ENCODE measurements around the gene KLF4. TPM values are rescaled to one million over a fixed set of nuclear protein-coding genes. Genes with fewer than 3 reads are reported as not detected.

The KLF4 gene
- total RNA-seq, 6 donors from 2014 or later, result 50.3 to 213 (median 104) TPM

DNA sequence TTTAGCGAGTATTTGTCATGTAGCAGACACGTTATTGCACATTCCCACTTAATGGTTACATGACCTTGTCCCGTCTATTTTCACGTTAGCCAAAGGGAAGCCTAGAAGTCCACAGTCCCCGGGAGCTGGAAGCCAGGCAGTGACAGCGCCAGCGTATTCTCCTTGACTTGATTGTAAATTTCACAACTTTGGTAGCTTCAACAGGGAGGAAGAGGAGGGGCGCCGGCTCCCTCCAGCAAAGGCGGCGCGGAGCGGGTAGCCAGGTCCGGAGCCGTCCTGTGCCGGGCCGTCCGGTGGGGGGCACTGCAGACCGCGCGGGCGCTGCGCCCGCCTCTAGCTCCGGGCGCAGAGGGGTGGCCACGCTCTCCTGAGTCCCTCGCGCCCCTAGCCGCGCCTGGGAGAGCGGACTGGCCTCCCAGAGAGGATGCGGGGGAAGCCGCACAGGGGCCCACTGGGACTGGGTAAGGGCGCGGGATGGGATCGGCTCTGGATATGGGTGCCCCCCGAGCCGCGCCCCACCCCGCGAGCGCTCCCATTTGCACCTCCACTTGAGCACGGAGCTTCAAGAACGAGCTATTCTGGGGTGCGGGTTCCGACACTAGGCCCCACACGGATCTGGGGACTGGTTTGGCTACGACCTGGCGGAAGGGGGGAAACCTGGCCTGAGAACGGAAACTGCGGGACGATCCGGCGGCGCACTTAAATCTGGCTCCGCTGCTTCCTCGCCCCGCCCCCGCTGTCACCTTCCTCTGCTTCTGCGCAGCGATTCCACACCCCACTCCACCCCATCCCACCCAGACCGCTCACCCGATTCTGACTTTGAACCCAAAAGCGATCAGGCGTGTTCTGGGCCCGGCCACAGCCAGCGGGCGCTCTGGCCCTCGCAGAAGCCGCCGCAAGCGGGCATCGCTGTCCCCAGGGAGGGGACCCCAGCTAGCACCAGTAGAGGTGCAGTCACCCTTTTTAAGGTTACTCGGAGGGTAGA lies 23.8 kb downstream of the KLF4 start:
- no peak for TF ChIP-seq EP300 (IDR thresholded peaks at IDR 0.05)
- TF ChIP-seq POLR2A (IDR thresholded peaks at IDR 0.05), result no peak
- peak in 1 of 2 donors; percentile 18 for TF ChIP-seq POLR2AphosphoS5 (IDR thresholded peaks at IDR 0.05)
- TF ChIP-seq, protein P1, sequence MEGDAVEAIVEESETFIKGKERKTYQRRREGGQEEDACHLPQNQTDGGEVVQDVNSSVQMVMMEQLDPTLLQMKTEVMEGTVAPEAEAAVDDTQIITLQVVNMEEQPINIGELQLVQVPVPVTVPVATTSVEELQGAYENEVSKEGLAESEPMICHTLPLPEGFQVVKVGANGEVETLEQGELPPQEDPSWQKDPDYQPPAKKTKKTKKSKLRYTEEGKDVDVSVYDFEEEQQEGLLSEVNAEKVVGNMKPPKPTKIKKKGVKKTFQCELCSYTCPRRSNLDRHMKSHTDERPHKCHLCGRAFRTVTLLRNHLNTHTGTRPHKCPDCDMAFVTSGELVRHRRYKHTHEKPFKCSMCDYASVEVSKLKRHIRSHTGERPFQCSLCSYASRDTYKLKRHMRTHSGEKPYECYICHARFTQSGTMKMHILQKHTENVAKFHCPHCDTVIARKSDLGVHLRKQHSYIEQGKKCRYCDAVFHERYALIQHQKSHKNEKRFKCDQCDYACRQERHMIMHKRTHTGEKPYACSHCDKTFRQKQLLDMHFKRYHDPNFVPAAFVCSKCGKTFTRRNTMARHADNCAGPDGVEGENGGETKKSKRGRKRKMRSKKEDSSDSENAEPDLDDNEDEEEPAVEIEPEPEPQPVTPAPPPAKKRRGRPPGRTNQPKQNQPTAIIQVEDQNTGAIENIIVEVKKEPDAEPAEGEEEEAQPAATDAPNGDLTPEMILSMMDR (IDR thresholded peaks at IDR 0.05), result peak; percentile 86 to 96 (median 92)
- peak; percentile 91 to 100 for ATAC-seq (ENCODE audit: low FRiP score in 2 of 2)
- no peaks in the 10 kb centered on the region for H3K36me3 ChIP-seq
- no peaks in the 10 kb centered on the region for H3K9me3 ChIP-seq
- no peaks in the 10 kb centered on the region for H3K27me3 ChIP-seq
- H3K4me1 ChIP-seq, result peaks cover 10 to 15% (median 12%) of the 10 kb centered on the region in 4 donors
- peak overlapping the region; percentile 38 to 66 (median 49) for H3K4me3 ChIP-seq
- H3K27ac ChIP-seq, result peak overlapping the region in 1 of 4 donors; percentile 80
- WGBS, 2 donors, result 4 to 14% methylated on average over 22 to 48 of the region's 75 CpGs
- peak; percentile 78 to 95 for DNase-seq

DNA sequence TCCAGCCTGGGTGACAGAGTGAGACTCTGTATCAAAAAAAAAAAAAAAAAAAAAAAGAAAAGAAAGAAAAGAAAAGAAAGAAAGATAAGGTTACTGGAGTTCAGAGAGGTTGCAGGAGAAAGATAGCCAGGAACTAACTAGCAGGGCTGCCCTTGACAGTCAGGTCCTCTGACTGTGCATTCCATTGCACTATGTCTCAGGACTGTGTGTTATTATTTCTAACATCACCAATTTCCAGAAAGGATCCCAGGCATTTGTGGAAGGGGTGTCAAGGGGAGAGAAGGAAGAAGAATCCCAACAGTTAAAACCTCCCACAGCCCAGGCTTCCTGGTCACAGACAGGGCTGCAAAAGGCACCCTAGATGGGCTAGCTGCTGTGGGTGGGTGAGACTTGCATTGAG lies 25.1 kb downstream of the KLF4 start:
- Histone ChIP-seq H3K4me3 (no peak overlapping the region), H3K9me3 (no peaks in the 10 kb centered on the region), H3K27me3 (no peaks in the 10 kb centered on the region), H3K27ac (no peak overlapping the region), H3K4me1 (peaks cover 10 to 15% (median 12%) of the 10 kb centered on the region in 4 donors), H3K36me3 (no peaks in the 10 kb centered on the region)
- TF ChIP-seq, protein P1 (IDR thresholded peaks at IDR 0.05), result no peak
- TF ChIP-seq POLR2A (IDR thresholded peaks at IDR 0.05) (no peak), EP300 (IDR thresholded peaks at IDR 0.05) (no peak), POLR2AphosphoS5 (IDR thresholded peaks at IDR 0.05) (no peak)
- DNase-seq (no peak), ATAC-seq (ENCODE audit: low FRiP score in 2 of 2) (no peak)

DNA sequence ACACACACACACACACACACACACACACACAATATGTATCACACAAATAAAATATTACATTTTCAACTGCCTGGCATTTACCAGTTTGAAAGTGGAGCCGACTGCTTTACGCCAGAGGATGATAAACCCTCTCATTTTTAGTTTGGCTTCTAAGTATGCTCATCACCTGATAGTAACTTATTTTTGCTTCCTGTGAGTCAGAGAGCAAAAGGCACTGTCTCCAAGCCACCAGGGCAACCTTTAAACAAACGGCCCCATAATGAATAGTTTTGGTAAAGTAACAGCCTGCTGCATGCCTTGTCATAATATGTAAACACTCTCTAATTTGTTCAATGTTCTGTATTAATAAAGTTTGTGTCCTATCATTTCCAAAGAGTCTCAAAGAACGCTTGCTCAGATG lies 26.9 kb downstream of the KLF4 start:
- TF ChIP-seq EP300 (IDR thresholded peaks at IDR 0.05), result no peak
- TF ChIP-seq POLR2AphosphoS5 (IDR thresholded peaks at IDR 0.05), result no peak
- no peak for TF ChIP-seq POLR2A (IDR thresholded peaks at IDR 0.05)
- TF ChIP-seq, protein P1 (IDR thresholded peaks at IDR 0.05), result no peak
- Histone ChIP-seq H3K4me1 (peaks cover 10 to 15% (median 12%) of the 10 kb centered on the region in 4 donors), H3K4me3 (no peak overlapping the region), H3K9me3 (no peaks in the 10 kb centered on the region), H3K27ac (no peak overlapping the region), H3K36me3 (no peaks in the 10 kb centered on the region), H3K27me3 (no peaks in the 10 kb centered on the region)
- DNase-seq (no peak), ATAC-seq (ENCODE audit: low FRiP score in 2 of 2) (no peak)
- 80 to 87% methylated on average over 4 of the region's 4 CpGs for WGBS, 2 donors

DNA sequence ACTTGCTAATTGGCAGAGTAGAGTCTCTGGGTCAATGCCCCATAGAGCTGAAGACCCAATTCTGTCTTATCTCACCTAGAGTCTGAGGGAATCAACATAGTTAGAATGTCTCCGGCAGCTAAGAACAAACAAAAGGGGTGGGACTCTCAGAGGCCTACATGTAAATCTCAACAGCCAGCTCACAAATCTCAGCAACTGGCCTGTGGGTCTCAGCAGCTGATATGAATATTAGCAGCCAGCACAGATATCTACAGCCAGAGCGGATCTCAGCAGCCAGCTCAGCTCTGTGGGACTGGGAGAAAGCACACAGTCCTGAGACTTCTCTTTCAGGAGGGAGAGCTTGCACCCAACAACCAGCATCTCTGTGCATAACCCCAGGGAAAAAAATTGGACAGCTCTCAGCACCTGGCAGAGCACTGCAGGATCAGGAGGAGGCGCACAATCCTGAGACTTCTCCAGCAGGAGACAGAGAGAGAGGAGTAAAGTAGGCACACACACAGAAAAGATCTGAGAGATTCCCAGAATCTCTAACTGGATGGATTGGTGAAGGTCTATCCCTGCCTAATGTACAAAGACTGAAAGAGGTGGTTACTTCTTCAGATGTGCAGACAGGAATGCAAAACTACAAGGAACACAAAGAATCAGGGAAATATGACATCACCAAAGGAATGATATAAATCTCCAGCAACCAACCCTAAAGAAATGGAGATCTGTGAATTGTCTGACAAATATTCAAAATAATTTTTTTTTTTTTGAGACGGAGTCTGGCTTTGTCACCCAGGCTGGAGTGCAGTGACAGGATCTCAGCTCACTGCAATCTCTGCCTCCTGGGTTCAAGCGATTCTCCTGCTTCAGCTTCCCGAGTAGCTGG lies 29.2 kb downstream of the KLF4 start:
- Histone ChIP-seq H3K9me3 (no peaks in the 10 kb centered on the region), H3K27me3 (no peaks in the 10 kb centered on the region), H3K4me3 (no peak overlapping the region), H3K27ac (no peak overlapping the region), H3K36me3 (no peaks in the 10 kb centered on the region), H3K4me1 (peaks cover 5% of the 10 kb centered on the region in 4 donors)
- WGBS, 2 donors, result 95 to 96% methylated on average over 6 of the region's 6 CpGs
- TF ChIP-seq EP300 (IDR thresholded peaks at IDR 0.05) (no peak), POLR2AphosphoS5 (IDR thresholded peaks at IDR 0.05) (no peak), POLR2A (IDR thresholded peaks at IDR 0.05) (no peak)
- TF ChIP-seq, protein P1 (IDR thresholded peaks at IDR 0.05), result no peak
- ATAC-seq (ENCODE audit: low FRiP score in 2 of 2) (no peak), DNase-seq (no peak)

All from upper lobe of left lung (tissue), 6 donors.